ENCODE data around the gene ALDH16A1.
"Not testable (repeated sequence)": the region's sequence is repeated elsewhere in the genome, so short reads cannot be mapped to it uniquely, and the experiment has no call there.

Gene ALDH16A1

DNA sequence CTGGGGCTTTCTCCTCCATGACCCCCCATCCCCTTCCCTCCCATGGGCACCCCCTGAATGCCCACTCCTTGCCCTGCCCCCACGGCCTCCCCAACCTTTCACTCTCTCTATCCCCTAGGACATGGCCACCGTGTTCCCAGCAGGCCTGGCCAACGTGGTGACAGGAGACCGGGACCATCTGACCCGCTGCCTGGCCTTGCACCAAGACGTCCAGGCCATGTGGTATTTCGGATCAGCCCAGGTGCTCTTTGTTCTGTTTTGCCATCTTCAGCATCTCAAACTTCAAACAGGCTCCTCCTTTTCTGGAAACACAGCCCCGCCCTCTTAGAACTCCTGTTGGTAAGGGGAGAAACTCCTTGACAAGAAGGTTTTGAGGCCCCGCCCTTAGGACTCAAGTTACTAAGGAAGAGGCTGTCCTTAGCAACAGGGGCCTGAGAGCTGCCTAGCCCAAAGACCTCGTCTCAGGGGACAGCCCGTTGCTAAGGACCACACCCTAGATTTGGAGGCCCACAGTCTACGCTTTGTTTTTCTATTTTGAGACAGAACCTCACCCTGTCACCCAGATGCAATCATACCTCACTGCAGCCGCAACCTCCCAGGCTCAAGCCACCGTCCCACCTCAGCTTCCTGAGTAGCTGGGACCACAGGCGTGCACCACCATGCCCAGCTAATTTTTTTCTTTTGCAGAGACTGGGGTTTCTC is 15.9 kb downstream of the ALDH16A1 start:
- no peak for DNase-seq

DNA sequence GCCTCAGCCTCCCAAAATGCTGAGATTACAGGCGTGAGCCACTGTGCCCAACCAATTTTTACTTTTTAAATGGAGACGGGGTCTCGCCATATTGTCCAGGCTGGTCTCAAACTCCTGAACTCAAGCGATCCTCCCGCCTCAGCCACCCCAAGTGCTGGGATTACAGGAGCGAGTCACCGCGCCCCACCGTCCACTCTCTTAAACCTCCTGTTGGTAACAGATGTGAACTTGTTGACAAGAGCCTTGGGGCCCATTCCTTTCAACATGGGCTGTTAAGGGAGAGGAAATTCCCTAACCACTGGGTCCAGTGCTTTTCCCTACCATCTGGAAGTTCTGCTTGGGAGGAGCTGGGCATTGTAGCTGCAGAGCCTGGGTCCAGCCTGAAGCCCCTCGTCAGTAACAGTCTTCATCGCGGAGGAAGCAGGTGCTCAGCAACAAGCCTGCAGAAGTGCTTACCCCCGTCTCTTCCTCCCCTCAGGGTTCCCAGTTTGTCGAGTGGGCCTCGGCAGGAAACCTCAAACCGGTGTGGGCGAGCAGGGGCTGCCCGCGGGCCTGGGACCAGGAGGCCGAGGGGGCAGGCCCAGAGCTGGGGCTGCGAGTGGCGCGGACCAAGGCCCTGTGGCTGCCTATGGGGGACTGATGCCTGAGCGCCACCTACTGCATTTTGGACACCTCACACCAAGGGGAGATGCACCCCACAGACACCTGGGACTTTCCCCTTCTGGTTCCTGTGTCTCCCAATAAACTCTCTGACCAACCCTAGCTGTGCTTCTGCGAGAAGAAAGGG is 17.0 kb downstream of the ALDH16A1 start:
- no peak for DNase-seq

DNA sequence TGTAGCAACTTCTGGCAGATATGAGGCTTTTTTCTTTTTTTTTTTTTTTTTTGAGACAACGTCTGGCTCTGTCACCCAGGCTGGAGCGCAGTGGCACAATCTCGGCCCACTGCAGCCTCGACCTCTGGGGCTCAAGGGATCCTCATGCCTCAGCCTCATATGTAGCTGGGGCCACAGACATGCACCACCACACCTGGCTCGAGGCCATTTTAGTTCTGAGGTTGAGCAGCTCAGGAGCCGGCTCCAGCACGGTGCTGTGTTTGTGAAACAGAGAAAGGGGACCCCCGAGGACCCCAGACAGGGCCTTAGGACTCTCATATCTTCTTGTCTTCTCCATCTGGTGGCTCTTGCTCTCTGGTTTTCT is 17.6 kb downstream of the ALDH16A1 start:
- no peak for DNase-seq

DNA sequence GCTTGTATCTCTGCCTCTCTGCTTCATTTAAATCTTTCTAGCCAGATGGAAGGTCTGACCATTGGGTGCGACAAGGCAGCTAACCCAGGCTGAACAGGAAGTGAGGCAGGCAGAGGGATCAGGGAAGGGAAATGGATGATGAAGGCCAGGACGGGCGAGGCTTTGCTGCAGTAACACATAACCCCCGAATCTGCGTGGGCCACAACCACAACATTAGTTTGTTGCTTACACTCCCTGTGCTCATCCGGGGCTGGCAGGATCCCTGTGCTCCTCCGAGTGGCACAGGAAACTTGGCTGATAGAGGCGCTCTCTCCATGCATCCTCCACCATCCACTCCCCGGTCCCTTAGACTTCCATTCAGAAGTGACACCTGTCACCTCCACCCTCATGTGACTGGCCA is 19.9 kb downstream of the ALDH16A1 start:
- DNase-seq: no peak

DNA sequence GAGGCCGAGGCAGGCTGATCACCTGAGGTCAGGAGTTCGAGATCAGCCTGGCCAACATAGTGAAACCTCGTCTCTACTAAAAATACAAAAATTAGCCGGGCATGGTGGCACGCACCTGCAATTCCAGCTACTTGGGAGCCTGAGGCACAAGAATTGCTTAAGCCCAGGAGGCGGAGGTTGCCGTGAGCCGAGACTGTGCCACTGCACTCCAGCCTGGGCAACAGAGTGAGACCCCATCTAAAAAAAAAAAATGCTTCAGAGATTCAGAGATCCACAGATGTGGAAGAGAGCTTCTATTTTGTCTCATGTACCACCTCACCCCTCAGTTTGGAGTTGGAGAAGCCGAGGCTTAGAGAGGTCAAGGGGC is 20.5 kb downstream of the ALDH16A1 start:
- not testable (repeated sequence) for DNase-seq

DNA sequence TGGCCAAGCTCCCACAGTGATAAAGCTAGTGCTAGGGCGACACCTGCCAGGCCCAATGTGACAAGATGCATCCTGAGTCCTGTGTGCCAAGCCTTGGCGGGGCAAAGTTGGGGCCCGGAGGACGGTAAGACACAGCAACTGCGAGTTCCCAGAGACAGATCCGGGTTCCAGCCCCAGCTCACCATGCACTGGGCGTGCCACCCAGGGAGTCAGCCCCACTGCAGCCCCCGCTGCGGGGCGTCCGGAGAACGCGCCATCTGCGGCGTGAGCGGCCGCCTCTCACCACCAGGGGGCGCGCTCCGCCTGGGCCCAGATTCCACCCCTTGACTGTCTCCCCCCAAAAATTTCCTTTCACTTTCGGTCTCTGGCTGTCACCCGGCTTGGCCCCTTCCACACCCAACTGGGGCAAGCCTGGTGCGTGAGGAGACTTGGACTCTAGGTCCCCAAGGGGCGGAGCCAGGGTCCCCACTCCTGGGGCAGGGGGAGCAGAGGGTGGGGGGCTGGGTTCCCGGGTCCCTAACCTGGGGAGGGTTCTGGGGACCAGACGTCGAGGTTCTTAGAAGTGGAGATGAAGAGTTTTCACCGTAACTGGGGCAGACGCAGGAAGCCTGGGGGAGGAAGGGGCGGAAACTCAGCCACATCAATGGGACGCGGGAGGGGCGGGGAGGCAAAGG is 21.0 kb downstream of the ALDH16A1 start, which contains the start of gene FLT3LG:
Gene FLT3LG, plus strand, starts transcription at position 348 of the 674 bp plus-strand sequence. CDS start 425 bp downstream, outside the sequence.
- DNase-seq: no peak

DNA sequence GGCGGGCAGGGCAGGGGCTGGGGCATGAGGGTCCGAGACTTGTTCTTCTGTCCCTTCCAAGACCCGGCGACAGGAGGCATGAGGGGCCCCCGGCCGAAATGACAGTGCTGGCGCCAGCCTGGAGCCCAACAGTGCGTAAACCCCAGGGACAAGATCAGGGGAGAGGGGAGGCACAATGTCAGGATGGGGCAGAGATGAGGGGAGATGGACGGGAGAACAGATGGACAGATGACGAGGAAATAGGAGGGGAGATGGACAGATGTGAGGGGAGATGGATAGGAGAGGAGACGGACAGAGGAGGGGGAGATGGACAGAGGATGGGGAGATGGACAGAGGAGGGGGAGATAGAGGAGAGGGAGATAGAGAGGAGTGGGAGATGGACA is 21.5 kb downstream of the ALDH16A1 start:
- DNase-seq: no peak

DNA sequence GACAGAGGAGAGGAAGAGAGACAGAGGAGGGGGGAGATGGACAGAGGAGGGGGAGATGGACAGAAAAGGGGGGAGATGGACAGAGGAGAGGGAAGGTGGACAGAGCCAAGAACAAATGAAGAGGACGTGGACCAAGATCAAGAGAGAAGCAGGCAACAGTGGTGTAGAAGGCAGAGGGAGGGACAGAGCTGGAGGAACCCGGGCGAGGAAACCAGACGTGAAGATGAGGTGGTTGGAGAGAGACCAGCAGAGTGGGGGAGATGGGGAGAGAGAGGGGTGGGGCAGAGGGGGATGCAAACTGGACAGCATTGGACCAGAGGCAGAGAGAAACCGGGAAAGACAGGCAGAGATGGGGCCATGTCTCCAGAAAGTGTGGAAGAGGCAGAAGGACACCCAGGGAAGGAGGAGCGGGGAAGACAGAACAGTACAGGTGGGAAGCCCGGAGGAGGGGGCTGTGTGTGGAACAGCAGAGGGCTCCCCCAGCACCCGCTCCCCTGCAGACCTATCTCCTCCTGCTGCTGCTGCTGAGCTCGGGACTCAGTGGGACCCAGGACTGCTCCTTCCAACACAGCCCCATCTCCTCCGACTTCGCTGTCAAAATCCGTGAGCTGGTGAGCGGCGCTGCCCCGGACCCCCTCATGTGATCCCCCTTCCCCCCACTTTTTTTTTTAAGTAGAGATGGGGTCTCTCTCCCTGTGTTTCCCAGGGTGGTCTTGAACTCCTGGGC is 22.3 kb downstream of the ALDH16A1 start:
- no peak for DNase-seq

DNA sequence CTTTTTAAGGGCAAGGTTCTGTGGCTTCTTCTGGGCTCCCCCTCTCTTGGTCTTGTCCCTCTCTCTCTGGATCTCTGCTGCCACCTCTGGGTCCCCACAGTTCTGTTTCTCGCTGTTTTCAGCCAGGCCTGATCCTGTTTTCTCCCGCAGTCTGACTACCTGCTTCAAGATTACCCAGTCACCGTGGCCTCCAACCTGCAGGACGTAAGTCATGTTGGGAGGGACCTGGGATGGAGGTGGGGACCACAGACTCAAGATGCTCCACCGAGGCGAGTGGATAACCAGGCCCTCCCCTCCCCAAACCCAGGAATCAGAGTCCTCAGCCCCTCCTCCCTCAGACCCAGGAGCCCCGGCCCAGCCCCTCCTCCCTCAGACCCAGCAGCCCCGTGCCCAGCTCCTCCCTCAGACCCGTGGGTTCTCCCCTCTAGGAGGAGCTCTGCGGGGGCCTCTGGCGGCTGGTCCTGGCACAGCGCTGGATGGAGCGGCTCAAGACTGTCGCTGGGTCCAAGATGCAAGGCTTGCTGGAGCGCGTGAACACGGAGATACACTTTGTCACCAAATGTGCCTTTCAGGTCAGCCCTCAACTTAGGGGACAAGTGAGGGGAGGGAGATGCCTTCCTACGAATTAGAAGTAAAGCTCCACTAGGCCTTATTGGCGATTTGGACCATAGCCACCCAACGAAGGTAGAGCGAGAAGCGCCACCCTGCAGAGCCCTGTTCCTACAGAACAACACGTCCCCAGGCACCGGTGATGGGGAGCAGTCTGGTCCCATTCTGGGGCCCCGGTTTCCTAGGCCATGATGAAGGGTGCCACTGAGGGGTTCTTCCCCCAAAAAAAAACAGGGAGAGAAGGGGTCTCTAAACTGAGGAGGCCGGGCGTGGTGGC is 23.2 kb downstream of the ALDH16A1 start:
- DNase-seq: no peak

DNA sequence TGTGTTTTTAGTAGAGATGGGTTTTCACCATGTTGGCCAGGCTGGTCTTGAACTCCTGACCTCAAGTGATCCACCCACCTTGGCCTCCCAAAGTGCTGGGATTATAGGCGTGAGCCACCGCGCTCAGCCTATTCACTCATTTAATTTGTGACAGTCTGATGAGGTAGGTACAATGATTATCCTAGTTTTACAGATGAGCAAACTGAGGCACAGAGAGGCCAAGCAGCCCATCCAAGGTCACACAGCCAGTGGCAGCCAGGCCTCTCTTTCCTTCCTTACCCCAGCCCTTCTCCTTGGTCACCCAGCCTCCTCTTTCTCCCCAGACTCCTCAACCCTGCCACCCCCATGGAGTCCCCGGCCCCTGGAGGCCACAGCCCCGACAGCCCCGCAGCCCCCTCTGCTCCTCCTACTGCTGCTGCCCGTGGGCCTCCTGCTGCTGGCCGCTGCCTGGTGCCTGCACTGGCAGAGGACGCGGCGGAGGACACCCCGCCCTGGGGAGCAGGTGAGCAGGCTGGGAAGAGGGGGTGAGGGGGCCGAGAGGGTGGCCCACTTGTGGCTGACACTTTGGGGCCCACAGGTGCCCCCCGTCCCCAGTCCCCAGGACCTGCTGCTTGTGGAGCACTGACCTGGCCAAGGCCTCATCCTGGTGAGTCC is 27.1 kb downstream of the ALDH16A1 start:
- no peak for DNase-seq

DNA sequence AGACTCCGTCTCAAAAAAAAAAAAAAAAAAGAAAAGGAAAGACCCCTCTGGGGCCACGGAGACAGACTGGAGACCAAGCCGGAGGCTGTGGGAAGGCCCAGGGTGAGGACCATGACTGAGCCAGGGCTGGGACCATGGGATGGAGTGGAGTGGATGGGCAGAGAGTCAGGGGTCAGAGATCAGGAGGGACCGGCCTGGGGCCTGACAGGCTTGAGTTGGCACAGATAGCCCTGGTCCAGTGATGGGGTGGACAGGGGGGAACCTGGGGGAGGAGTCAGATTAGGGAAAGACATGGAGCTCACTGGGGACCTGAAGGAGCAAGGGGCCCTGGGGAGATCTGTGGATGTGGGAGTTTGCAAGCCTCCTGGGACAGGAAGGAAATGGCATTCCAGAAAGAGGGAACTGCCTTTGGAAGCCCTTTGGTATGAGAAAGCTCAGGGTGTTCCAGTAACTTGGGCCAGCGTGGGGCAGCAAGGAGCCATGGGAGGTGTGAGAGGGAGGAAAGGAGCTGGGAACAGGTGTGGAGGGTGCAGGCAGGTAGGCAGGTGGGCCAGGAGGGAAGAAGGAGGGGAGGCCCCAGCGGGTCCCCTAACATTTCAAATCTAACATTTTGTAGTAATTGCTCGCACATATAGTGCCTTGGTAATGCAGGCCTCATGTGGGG is 28.1 kb downstream of the ALDH16A1 start:
- DNase-seq: no peak

DNA sequence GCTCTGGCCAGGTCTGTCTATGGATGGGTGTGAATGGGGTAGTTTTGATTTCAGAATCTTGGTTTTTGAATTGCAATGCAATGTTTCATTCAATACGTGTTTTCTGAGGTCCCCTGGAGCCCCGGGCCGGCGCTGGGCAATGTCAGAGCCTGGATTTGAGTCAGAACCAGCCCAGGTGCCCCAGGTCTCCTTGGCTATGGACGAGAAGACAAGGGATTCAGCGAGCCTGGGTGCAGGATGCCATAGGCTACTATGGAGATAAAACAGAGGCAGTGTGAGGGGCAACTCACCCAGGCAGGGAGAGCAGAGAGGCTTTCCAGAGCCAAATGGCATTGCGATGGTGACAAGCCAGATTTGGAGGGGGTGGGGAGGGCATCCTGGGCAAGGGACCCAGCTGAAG is 33.2 kb downstream of the ALDH16A1 start:
- DNase-seq: no peak

DNA sequence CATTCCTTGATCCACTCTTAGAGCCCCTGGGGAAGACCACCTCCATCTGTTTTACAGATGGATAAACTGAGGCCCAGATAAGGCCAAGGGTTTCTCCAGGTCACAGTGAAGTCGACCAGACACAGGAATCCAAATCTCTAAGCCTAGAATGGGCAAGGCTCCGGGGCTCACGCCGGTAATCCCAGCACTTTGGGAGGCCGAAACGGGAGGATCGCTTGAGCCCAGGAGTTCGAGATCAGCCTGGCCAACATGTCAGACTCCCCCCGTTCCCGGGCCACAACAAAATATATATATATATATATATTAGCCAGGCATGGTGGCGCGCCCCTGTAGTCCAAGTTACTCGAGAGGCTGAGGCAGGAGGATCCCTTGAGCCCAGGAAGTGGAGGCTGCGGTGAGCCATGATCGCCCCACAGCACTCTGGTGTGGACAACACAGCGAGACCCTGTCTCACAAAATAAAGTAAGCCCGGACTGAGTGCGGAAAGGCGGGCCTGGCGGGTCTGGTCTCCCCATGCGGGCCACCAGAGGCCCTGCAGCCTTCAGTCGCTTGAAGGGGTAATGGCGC is 33.8 kb downstream of the ALDH16A1 start:
- no peak for DNase-seq

DNA sequence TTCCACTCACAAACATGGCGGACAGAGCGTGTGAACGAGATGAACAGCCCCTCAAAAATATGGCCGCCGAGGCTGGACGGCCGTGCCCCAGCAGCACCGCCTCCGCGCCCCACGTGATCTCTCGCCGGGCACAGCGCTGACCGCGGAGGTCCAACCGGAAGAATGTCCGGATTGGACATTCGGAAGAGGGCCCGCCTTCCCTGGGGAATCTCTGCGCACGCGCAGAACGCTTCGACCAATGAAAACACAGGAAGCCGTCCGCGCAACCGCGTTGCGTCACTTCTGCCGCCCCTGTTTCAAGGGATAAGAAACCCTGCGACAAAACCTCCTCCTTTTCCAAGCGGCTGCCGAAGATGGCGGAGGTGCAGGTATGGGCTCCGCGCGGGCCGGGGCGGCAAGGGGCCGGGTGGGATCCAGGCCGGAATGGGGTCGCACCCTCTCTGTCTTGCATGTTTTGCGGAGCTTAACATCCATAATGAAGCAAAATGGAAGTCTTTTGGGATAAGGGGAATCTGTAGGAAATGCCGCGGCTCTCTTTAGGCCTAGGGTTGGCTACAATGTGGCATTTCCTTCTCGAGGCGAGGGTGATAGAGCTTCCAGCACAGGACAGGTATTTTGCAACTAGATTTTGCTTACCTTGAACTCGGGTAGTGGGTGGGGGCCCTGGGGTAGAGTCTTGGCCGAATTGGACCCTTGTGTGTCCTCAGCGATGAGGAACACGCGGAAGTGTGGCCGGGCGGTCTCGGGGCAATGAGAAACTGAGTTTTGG is 34.4 kb downstream of the ALDH16A1 start, which contains the start of gene RPL13A:
Gene RPL13A, plus strand, starts transcription at position 332 of the 769 bp plus-strand sequence. Its CDS starts 22 bp downstream, at position 354.
- peak; percentile 97 for DNase-seq

DNA sequence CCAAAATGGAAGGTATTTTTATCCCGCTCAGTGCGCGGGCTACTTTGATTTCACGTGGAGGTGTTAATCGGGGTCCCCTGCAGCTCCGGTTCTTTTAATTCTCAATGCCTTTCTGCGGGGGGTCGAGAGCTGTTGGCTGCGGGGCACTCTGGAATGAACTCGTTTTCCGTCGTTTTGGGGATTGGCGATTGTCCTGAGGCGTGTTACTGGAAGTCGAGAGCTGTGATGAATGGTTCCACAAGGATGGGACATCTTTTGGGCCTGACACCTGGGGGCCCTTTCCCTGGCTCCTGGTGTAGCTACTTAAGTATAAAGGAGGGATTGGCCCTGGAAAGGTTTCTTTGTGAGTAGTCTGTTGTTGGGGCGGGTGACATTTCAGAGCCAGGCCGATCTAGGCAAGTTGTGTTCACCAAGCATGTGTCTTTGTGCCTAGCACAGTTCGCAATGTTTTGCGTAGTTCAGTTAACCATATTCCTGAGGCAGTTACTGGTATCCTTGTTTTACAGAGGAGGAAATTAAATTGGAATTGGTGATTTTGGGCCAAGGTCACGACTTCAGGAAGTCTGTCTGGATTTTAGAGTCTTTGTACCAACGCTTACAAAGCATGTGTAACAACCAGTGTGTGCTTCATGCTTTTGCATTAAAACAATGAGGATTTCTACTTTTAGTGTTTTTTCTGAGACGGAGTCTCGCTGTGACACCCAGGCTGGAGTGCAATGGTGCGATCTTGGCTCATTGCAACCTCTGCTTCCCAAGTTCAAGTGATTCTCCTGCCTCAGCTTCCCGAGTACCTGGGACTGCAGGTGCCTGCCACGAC is 35.2 kb downstream of the ALDH16A1 start:
- DNase-seq: no peak

DNA sequence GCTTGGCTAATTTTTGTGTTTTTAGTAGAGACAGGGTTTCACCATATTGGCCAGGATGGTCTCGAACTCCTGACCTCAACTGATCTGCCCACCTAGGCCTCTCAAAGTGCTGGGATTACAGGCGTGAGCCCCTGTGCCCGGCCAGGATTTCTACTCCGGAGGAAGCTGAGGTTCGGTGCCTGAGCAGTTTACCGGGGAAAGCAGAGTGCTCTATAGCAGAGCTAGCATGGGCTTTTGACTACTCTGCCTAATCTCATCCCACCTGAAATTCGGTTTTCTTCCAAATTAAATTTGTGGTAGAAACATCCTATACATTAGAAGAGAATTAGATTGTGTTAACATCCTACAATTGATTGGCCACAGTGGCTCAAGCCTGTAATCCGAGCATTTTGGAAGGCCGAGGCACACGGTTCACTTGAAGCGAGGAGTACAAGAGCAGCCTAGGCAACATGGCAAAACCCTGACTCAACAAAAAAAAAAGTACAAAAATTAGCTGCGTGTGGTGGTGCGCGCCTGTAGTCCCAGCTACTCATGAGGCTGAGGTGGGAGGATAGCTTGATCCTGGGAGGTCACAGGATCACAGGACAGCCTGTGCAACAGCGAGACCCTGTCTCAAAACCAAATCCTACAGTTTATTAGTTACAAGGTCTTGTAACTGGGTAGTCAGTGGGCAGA is 36.0 kb downstream of the ALDH16A1 start:
- no peak for DNase-seq

DNA sequence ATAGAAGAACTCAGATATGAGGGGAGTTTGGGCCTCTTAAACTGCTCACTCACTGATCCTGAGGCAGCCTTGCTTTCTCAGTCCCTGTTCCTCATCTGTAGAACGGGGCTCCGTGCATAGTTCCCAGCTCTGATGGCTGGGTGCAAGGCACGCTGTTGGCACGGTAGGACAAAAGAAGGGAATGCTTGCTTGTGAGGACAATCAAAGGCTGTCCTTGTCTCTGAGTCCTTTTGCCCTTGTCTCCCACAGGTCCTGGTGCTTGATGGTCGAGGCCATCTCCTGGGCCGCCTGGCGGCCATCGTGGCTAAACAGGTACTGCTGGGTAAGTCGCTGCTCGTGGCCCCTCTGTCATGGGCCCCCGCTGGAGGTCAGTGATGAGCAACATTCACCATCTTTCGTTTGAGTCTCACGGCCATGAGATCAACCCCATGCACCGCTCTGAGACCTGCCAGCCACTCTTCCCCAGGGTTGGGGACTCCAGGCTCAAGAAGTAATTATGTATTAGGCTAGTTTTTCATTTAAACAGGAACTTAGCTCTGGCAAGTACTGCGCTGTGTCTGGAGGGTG is 36.7 kb downstream of the ALDH16A1 start:
- DNase-seq: no peak

All from NCI-H2081 treated with DMSO at 0.1 percent for 48 hours (cell line).